GM21360 (cell line): ENCODE data around the gene SNAPC4.

Experiments used
- ATAC-seq: cut with Tn5 transposase; IDR thresholded peaks from one replicate; pipeline ENCODE4 v1.9.1; 2021; ENCODE audit warnings: mild to moderate bottlenecking, moderate library complexity; ENCODE audit not compliant: unreplicated experiment

SNAPC4 gene

GRCh38 chr9:136393531-136393930 is 6.4 kb downstream of the SNAPC4 start:
- no peak for ATAC-seq

- no peak for ATAC-seq
These were observed 7.2 kb downstream of the SNAPC4 start for GRCh38 chr9:136392538-136393449.

GRCh38 chr9:136391737-136392537 is 8.0 kb downstream of the SNAPC4 start:
- ATAC-seq: no peak

GRCh38 chr9:136389396-136389795 is 10.6 kb downstream of the SNAPC4 start:
- no peak for ATAC-seq

- ATAC-seq: no peak
These were observed 12.8 kb downstream of the SNAPC4 start for GRCh38 chr9:136387217-136387616.

GRCh38 chr9:136386018-136386417 is 14.0 kb downstream of the SNAPC4 start:
- ATAC-seq: no peak

GRCh38 chr9:136385015-136385414 is 15.0 kb downstream of the SNAPC4 start:
- no peak for ATAC-seq

GRCh38 chr9:136383436-136383835 is 16.5 kb downstream of the SNAPC4 start:
- no peak for ATAC-seq

- ATAC-seq: no peak
These were observed 17.9 kb downstream of the SNAPC4 start for GRCh38 chr9:136381966-136382513.

GRCh38 chr9:136381311-136381710 is 18.7 kb downstream of the SNAPC4 start:
- ATAC-seq: no peak

- ATAC-seq: no peak
These were observed 19.6 kb downstream of the SNAPC4 start for GRCh38 chr9:136380381-136380780.

GRCh38 chr9:136379891-136380290 is 20.1 kb downstream of the SNAPC4 start:
- no peak for ATAC-seq

- ATAC-seq: no peak
These were observed 20.6 kb downstream of the SNAPC4 start for GRCh38 chr9:136379401-136379800.

GRCh38 chr9:136379003-136379287 is 21.0 kb downstream of the SNAPC4 start:
- ATAC-seq: no peak

GRCh38 chr9:136378170-136379002 is 21.6 kb downstream of the SNAPC4 start:
- no peak for ATAC-seq

GRCh38 chr9:136377341-136378169 is 22.4 kb downstream of the SNAPC4 start:
- ATAC-seq: no peak

GRCh38 chr9:136376457-136376856 is 23.5 kb downstream of the SNAPC4 start:
- ATAC-seq: no peak

GRCh38 chr9:136375096-136375495 is 24.9 kb downstream of the SNAPC4 start:
- no peak for ATAC-seq

GRCh38 chr9:136374183-136374575 is 25.8 kb downstream of the SNAPC4 start:
- ATAC-seq: no peak
